Tibial nerve (tissue), 4 donors: ENCODE measurements around the gene LRSAM1. TPM values are rescaled to one million over a fixed set of nuclear protein-coding genes. Genes with fewer than 3 reads are reported as not detected.
A peak's percentile ranks its signal among the peaks of the same experiment; 100 is the strongest.

Source experiments
- DNase-seq, 2 donors: peaks; one replicate each; pipeline ENCODE4 v3.0.0-alpha.2; 2019; ENCODE audit warnings: low spot score in 2 of 2
- H3K27ac ChIP-seq, 4 donors: fragments of 200-600 bp; sonication (generic) in 3 of 4; one replicate each; pipeline ENCODE4 v1.5.1; 2017 to 2019; ENCODE audit warnings: mild to moderate bottlenecking in 1 of 4
- H3K27me3 ChIP-seq, 2 donors: fragments of 200-600 bp; sonication (generic) in 1 of 2; one replicate each; pipeline versions ENCODE4 v1.5.1 to v1.6.0; 2017 to 2019
- H3K36me3 ChIP-seq, 3 donors: fragments of 200-600 bp; sonication (generic); one replicate each; pipeline ENCODE4 v1.5.1; 2018 to 2019
- H3K4me1 ChIP-seq, 4 donors: fragments of 200-600 bp; sonication (generic) in 3 of 4; one replicate each; pipeline ENCODE4 v1.5.1; 2017 to 2019
- H3K4me3 ChIP-seq, 4 donors: fragments of 200-600 bp; sonication (generic) in 3 of 4; one replicate each; pipeline ENCODE4 v1.5.1; 2017 to 2019; ENCODE audit warnings: mild to moderate bottlenecking in 1 of 4, moderate library complexity in 1 of 4
- H3K9me3 ChIP-seq, 4 donors: fragments of 200-600 bp; sonication (generic) in 3 of 4; one replicate each; pipeline ENCODE4 v1.5.1; 2017 to 2019
- CTCF ChIP-seq, 5 experiments: fragments of 200-600 bp in 3 of 5; fragments of 450-650 bp in 2 of 5; sonication (generic) in 3 of 5; IDR thresholded peaks; one replicate each; pipeline ENCODE4 v1.5.1; 2016 to 2019; ENCODE audit warnings: antibody characterized with exemption in 5 of 5, mild to moderate bottlenecking in 3 of 5, moderate library complexity in 2 of 5
- EP300 ChIP-seq, 2 donors: sonication (generic); formaldehyde crosslinking; IDR thresholded peaks; one replicate each; pipeline ENCODE4 v1.6.1; 2017; ENCODE audit warnings: antibody characterized with exemption in 2 of 2, mild to moderate bottlenecking in 1 of 2
- POLR2A ChIP-seq, 2 donors: fragments of 450-650 bp; IDR thresholded peaks; one replicate each; pipeline ENCODE4 v1.6.1; 2017; ENCODE audit warnings: antibody characterized with exemption in 2 of 2, mild to moderate bottlenecking in 2 of 2, moderate library complexity in 2 of 2
- WGBS, 2 donors: methylation state at CpG; one replicate each; pipeline ENCODE4 v1.1.5; 2018; 5-methylcytosine and 5-hydroxymethylcytosine counted together
- total RNA-seq, 4 donors: library from RNA; depleted of rRNA; stranded (reverse); fragments of >200 nt; gene quantifications; one replicate each; pipeline ENCODE4 v1.1.0, GENCODE V29; 2016

The LRSAM1 gene
- total RNA-seq, 4 donors from 2014 or later = 18.8 to 44.1 (median 28.3) TPM

GRCh38 chr9:127530206-127530941 is 79.1 kb downstream of the LRSAM1 start:
- no peaks in the 10 kb centered on the region for H3K27me3 ChIP-seq
- H3K4me3 ChIP-seq = no peak overlapping the region
- peaks cover 0 to 63% (median 23%) of the 10 kb centered on the region in 4 donors for H3K4me1 ChIP-seq
- peaks cover 0 to 7% (median 0%) of the 10 kb centered on the region in 4 donors for H3K9me3 ChIP-seq
- DNase-seq = no peak
- peak overlapping the region in 2 of 4 donors; percentile 50 to 74 for H3K27ac ChIP-seq
- TF ChIP-seq POLR2A (IDR thresholded peaks at IDR 0.05) = no peak
- no peak for TF ChIP-seq EP300 (IDR thresholded peaks at IDR 0.05)
- no peak for TF ChIP-seq CTCF (IDR thresholded peaks at IDR 0.05)
- WGBS, 2 donors = 76 to 89% methylated on average over 10 to 13 of the region's 14 CpGs
- peaks cover 0 to 56% (median 0%) of the 10 kb centered on the region in 3 donors for H3K36me3 ChIP-seq

DNA sequence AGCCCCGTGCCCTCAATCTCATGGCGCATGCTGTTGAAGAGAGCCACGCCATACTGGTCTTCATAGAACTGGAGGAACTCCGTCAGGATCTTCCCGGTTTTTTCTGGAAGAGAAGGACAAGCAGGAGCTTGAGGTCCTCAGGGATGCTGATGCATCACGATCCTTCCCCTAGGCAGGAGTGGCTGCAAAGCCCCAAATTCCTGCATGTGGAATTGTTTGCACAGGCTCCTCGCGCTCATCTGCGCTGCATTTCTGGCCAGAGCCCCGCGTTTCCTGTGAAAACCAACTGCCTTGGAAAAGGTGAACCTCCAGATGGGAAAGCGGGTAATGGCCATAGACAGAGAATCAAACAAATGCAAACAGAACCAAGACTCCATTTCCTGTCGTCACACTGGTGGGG is 80.4 kb downstream of the LRSAM1 start:
- Histone ChIP-seq H3K36me3 (peaks cover 0 to 43% (median 0%) of the 10 kb centered on the region in 3 donors), H3K27me3 (no peaks in the 10 kb centered on the region), H3K4me1 (peaks cover 0 to 75% (median 35%) of the 10 kb centered on the region in 4 donors), H3K9me3 (no peaks in the 10 kb centered on the region), H3K27ac (peak overlapping the region in 1 of 4 donors; percentile 12), H3K4me3 (no peak overlapping the region)
- WGBS, 2 donors = 71 to 81% methylated on average over 13 of the region's 13 CpGs
- no peak for DNase-seq
- TF ChIP-seq CTCF (IDR thresholded peaks at IDR 0.05) = no peak
- no peak for TF ChIP-seq EP300 (IDR thresholded peaks at IDR 0.05)
- TF ChIP-seq POLR2A (IDR thresholded peaks at IDR 0.05) = no peak

DNA sequence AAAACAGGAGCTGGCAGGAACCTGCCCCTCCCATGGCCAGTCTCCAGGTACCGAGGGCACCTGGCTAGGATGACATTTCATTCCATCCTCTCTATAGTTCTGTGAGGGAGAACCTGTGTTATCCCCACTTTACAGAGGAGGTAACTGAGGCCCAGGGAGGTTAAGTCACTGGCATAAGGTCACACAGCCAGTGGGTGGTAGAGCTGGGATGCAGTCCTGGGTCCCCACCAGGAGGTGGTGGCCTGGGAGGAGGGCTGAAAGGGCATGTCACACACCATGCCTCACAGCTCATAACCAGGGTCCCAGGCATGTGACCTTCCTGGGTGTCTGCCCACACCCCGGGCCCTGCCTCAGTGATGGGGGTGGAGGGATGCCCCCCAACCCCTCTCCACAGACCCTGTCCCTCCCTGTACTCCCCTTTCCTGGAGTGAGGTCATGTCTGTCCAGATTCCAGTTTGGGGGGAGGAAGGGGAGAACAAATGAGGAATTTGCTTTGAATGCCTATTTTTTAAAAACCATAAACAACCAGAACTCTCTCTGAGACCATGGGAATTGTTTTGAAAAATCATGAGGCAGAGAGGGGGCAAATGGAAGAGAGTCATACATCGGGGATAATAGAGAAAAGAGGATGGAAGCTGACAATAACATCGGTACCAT is 83.1 kb downstream of the LRSAM1 start:
- no peak for DNase-seq
- H3K9me3 ChIP-seq = no peaks in the 10 kb centered on the region
- WGBS, 2 donors = 47 to 51% methylated on average over 4 of the region's 4 CpGs
- H3K36me3 ChIP-seq = peaks cover 0 to 26% (median 0%) of the 10 kb centered on the region in 3 donors
- H3K27me3 ChIP-seq = no peaks in the 10 kb centered on the region
- TF ChIP-seq EP300 (IDR thresholded peaks at IDR 0.05) (no peak), POLR2A (IDR thresholded peaks at IDR 0.05) (no peak), CTCF (IDR thresholded peaks at IDR 0.05) (no peak)
- H3K27ac ChIP-seq = peak overlapping the region in 3 of 4 donors; percentile 45 to 95 (median 81)
- peaks cover 0 to 75% (median 52%) of the 10 kb centered on the region in 4 donors for H3K4me1 ChIP-seq
- no peak overlapping the region for H3K4me3 ChIP-seq

GRCh38 chr9:127534931-127535330 is 83.6 kb downstream of the LRSAM1 start:
- Histone ChIP-seq H3K36me3 (peaks cover 0 to 25% (median 0%) of the 10 kb centered on the region in 3 donors), H3K27ac (peak overlapping the region in 3 of 4 donors; percentile 45 to 95 (median 81)), H3K27me3 (no peaks in the 10 kb centered on the region), H3K4me3 (no peak overlapping the region), H3K4me1 (peaks cover 0 to 76% (median 56%) of the 10 kb centered on the region in 4 donors), H3K9me3 (no peaks in the 10 kb centered on the region)
- no peak for DNase-seq
- TF ChIP-seq POLR2A (IDR thresholded peaks at IDR 0.05) (no peak), CTCF (IDR thresholded peaks at IDR 0.05) (no peak), EP300 (IDR thresholded peaks at IDR 0.05) (no peak)
- 32 to 56% methylated on average over 10 to 12 of the region's 12 CpGs for WGBS, 2 donors

- peak overlapping the region in 3 of 4 donors; percentile 45 to 95 (median 81) for H3K27ac ChIP-seq
Measured at GRCh38 chr9:127535396-127535795, 84.1 kb downstream of the LRSAM1 start.

More at GRCh38 chr9:127535396-127535795, 84.1 kb downstream of the LRSAM1 start:
- peaks cover 0 to 20% (median 0%) of the 10 kb centered on the region in 3 donors for H3K36me3 ChIP-seq
- H3K4me1 ChIP-seq = peaks cover 0 to 81% (median 60%) of the 10 kb centered on the region in 4 donors
- H3K27me3 ChIP-seq = no peaks in the 10 kb centered on the region
- TF ChIP-seq POLR2A (IDR thresholded peaks at IDR 0.05) (no peak), EP300 (IDR thresholded peaks at IDR 0.05) (no peak), CTCF (IDR thresholded peaks at IDR 0.05) (no peak)
- no peaks in the 10 kb centered on the region for H3K9me3 ChIP-seq
- 41 to 76% methylated on average over 3 to 4 of the region's 6 CpGs for WGBS, 2 donors
- DNase-seq = no peak
- no peak overlapping the region for H3K4me3 ChIP-seq
